Measurements from ENCODE around the gene MPLKIP. TPM values are rescaled to one million over a fixed set of nuclear protein-coding genes. Genes with fewer than 3 reads are reported as not detected.

The MPLKIP gene
- total RNA-seq, 1 experiment from 2014 or later, result 61.6 TPM

GRCh38 chr7:40182452-40182851 is 48.0 kb upstream of the MPLKIP start:
- no peak for ATAC-seq
- Mint-ChIP-seq H3K27me3 (ENCODE audit: low read depth) (no peaks in the 10 kb centered on the region), H3K36me3 (0 out of 2 replicates have a peak, but pooled peaks cover 2% of the 10 kb centered on the region), H3K4me3 (no peak overlapping the region), H3K27ac (no peak overlapping the region), H3K4me1 (no peaks in the 10 kb centered on the region), H3K9me3 (no peaks in the 10 kb centered on the region; the same call in 1 of the 2 replicates)
- DNase-seq (ENCODE audit: low spot score), result no peak
- ChIA-PET CTCF (no interaction called here), POLR2A (no interaction called here)
- TF ChIP-seq ZNF263 (CRISPR knock-in tag; IDR thresholded peaks at IDR 0.05; ENCODE audit: low read depth) (no peak), ZNF671 (CRISPR knock-in tag; IDR thresholded peaks at IDR 0.05) (no peak), ZNF416 (CRISPR knock-in tag; IDR thresholded peaks at IDR 0.05) (no peak), CDX4 (CRISPR knock-in tag; IDR thresholded peaks at IDR 0.05; ENCODE audit: borderline replicate concordance) (no peak), JAZF1 (CRISPR knock-in tag; IDR thresholded peaks at IDR 0.05) (no peak), CREB1 (CRISPR knock-in tag; IDR thresholded peaks at IDR 0.05) (no peak), NR2C2 (CRISPR knock-in tag; IDR thresholded peaks at IDR 0.05) (no peak), NFATC4 (CRISPR knock-in tag; IDR thresholded peaks at IDR 0.05) (no peak), TP53 (CRISPR knock-in tag; IDR thresholded peaks at IDR 0.05) (no peak)
- TF ChIP-seq, protein P1, sequence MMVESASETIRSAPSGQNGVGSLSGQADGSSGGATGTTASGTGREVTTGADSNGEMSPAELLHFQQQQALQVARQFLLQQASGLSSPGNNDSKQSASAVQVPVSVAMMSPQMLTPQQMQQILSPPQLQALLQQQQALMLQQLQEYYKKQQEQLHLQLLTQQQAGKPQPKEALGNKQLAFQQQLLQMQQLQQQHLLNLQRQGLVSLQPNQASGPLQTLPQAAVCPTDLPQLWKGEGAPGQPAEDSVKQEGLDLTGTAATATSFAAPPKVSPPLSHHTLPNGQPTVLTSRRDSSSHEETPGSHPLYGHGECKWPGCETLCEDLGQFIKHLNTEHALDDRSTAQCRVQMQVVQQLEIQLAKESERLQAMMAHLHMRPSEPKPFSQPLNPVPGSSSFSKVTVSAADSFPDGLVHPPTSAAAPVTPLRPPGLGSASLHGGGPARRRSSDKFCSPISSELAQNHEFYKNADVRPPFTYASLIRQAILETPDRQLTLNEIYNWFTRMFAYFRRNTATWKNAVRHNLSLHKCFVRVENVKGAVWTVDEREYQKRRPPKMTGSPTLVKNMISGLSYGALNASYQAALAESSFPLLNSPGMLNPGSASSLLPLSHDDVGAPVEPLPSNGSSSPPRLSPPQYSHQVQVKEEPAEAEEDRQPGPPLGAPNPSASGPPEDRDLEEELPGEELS (CRISPR knock-in tag; IDR thresholded peaks at IDR 0.05), result no peak
- TF ChIP-seq, protein P2, sequence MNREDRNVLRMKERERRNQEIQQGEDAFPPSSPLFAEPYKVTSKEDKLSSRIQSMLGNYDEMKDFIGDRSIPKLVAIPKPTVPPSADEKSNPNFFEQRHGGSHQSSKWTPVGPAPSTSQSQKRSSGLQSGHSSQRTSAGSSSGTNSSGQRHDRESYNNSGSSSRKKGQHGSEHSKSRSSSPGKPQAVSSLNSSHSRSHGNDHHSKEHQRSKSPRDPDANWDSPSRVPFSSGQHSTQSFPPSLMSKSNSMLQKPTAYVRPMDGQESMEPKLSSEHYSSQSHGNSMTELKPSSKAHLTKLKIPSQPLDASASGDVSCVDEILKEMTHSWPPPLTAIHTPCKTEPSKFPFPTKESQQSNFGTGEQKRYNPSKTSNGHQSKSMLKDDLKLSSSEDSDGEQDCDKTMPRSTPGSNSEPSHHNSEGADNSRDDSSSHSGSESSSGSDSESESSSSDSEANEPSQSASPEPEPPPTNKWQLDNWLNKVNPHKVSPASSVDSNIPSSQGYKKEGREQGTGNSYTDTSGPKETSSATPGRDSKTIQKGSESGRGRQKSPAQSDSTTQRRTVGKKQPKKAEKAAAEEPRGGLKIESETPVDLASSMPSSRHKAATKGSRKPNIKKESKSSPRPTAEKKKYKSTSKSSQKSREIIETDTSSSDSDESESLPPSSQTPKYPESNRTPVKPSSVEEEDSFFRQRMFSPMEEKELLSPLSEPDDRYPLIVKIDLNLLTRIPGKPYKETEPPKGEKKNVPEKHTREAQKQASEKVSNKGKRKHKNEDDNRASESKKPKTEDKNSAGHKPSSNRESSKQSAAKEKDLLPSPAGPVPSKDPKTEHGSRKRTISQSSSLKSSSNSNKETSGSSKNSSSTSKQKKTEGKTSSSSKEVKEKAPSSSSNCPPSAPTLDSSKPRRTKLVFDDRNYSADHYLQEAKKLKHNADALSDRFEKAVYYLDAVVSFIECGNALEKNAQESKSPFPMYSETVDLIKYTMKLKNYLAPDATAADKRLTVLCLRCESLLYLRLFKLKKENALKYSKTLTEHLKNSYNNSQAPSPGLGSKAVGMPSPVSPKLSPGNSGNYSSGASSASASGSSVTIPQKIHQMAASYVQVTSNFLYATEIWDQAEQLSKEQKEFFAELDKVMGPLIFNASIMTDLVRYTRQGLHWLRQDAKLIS (CRISPR knock-in tag; IDR thresholded peaks at IDR 0.05; ENCODE audit: borderline replicate concordance), result no peak

GRCh38 chr7:40177071-40177470 is 42.6 kb upstream of the MPLKIP start:
- Mint-ChIP-seq H3K9me3 (peaks cover 3% of the 10 kb centered on the region; the same call in 1 of the 2 replicates), H3K27ac (no peak overlapping the region), H3K36me3 (no peaks in the 10 kb centered on the region), H3K4me3 (no peak overlapping the region), H3K4me1 (no peaks in the 10 kb centered on the region), H3K27me3 (ENCODE audit: low read depth) (no peaks in the 10 kb centered on the region)
- ChIA-PET POLR2A (no interaction called here), CTCF (interaction anchor here (0.7 to 1.1 kb wide), 2 partner anchors 14 to 1991 kb away, joined by 3 read pairs; no protein-coding TSS in a partner anchor)
- DNase-seq (ENCODE audit: low spot score), result no peak
- ATAC-seq, result no peak
- no peak for TF ChIP-seq CBFB (CRISPR knock-in tag; IDR thresholded peaks at IDR 0.05; ENCODE audit: low read depth)
- TF ChIP-seq, protein P3, sequence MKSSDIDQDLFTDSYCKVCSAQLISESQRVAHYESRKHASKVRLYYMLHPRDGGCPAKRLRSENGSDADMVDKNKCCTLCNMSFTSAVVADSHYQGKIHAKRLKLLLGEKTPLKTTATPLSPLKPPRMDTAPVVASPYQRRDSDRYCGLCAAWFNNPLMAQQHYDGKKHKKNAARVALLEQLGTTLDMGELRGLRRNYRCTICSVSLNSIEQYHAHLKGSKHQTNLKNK (CRISPR knock-in tag; IDR thresholded peaks at IDR 0.05), result no peak
- TF ChIP-seq TEAD1 (CRISPR knock-in tag; IDR thresholded peaks at IDR 0.05), result no peak
- TF ChIP-seq AR (CRISPR knock-in tag; IDR thresholded peaks at IDR 0.05), result no peak
- no peak for TF ChIP-seq ATF1 (CRISPR knock-in tag; IDR thresholded peaks at IDR 0.05)
- no peak for TF ChIP-seq RELA (CRISPR knock-in tag; IDR thresholded peaks at IDR 0.05; ENCODE audit: borderline replicate concordance)
- TF ChIP-seq NR2C2 (CRISPR knock-in tag; IDR thresholded peaks at IDR 0.05), result no peak
- TF ChIP-seq SOX15 (CRISPR knock-in tag; IDR thresholded peaks at IDR 0.05), result no peak
- no peak for TF ChIP-seq CREM (CRISPR knock-in tag; IDR thresholded peaks at IDR 0.05)
- no peak for TF ChIP-seq ZNF512 (CRISPR knock-in tag; IDR thresholded peaks at IDR 0.05; ENCODE audit: borderline replicate concordance)
- TF ChIP-seq STAT6 (CRISPR knock-in tag; conservative IDR thresholded peaks at IDR 0.05; ENCODE audit: low read depth), result no peak
- TF ChIP-seq NR1H2 (CRISPR knock-in tag; IDR thresholded peaks at IDR 0.05), result no peak

Data from WTC11 (cell line).